GM21717 (cell line): ENCODE data around the gene MESD.
"Not testable (repeated sequence)": the region's sequence is repeated elsewhere in the genome, so short reads cannot be mapped to it uniquely, and the experiment has no call there.

Source experiments
- ATAC-seq: cut with Tn5 transposase; IDR thresholded peaks from one replicate; pipeline ENCODE4 v1.9.1; 2021; ENCODE audit warnings: mild to moderate bottlenecking, moderate library complexity; ENCODE audit not compliant: unreplicated experiment

The MESD gene

DNA sequence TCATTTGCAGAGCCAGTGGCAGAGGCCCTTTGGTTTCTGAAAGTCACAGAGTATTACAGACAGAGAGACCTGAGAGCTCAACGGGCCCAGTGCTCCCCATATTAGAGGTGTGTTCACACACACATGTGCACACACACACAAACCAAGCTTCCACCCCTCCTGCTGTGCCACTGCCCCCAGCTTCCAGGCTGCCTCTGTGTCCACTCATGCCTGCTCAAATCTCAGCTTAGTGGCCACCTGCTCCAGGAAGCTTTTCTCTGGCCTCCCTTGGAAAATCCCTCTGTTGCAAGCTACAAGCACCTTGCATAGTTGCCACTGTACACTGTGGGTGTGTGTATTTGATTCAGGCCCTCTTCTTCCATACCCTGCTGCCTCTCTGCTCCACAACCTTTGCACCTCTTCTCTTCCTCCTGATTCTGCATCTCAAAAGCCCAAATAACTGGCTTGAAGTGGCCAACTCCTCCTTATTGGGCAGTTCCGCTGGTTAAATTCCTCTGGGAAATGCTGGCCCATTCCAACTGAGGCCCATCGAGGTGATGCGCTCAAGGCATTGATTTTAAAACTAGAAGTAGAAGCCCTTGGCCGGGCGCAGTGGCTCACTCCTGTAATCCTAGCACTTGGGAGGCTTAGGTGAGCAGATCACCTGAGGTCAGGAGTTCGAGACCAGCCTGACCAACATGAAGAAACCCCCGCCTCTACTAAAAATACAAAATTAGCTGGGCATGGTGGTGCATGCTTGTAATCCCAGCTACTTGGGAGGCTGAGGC is 23.0 kb downstream of the MESD start:
- no peak for ATAC-seq

DNA sequence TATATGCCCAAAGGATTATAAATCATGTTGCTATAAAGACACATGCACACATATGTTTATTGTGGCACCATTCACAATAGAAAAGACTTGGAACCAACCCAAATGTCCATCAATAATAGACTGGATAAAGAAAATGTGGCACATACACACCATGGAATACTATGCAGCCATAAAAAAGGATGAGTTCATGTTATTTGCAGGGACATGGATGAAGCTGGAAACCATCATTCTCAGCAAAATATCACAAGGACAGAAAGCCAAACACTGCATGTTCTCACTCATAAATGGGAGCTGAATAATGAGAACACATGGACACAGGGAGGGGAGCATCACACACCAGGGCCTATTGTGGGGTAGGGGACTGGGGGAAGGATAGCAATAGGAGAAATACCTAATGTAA is 24.2 kb downstream of the MESD start:
- ATAC-seq: not testable (repeated sequence)

DNA sequence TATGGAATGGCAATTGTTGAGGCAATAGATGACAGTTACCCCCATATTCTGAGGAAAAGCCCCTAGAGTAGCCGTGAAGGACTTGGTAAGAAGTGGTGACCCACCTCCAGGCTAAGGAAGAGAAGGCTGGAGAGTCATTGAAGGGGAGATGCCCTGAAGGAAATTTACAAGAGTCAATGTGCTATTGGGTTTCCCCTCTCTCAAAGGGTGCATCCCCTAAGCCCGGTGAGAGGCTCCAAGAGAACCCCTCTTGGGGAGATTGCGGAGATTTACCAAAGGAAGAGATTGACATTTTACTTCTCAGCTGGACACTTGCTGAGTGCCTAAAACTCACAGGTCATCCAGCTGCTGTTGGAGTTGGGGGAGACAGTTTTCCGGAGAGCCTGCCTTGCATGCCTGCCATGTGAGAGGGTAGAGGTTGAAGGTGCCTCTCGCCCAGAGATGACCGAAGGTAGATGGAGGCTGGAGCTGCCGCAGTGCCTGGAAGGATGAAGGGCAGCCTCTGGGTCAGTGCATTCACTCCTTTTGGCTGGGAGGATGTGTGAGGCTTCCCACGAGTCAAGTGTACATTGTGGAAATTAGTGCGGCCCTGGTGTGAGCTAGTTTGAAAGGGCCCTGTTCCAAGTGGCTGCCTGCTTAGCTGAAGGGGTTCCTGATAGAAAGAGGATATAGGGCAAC is 30.7 kb downstream of the MESD start:
- no peak for ATAC-seq

DNA sequence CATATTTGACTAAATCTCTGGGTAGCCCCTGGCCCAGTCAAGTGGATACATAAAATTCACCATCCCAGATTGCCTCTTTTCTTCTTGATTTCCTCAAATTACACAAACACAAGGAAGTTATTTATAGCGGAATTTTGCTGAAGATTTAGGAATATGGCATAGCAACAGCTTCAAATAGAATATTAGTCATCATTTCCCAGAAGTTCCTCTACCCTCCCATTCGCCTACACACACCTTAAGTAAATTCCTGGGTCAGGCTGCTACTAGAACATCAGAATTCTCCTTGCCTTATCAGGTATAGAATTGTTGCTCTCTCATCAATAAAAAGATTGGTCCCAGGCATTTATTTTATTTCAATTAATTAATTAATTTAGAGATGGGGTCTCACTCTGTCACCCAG is 31.6 kb downstream of the MESD start:
- ATAC-seq: no peak

DNA sequence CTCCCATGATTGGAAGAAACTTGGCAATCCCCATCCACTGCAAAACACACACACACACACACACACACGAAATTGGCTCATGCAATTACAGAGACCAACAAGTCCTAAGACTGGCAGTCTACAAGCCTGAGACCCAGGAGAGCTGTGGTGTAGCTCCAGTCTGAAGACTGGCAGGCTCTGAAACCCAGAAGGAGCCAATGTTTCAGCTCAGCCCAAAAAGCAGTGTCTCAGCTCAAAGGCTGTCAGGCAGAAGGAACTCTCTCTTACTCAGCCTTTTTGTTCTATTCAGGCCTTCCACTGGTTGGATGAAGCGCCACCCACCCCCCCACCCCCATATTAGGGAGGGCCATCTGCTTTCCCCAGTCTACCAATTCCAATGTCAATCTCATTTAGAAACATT is 32.1 kb downstream of the MESD start:
- ATAC-seq: no peak

DNA sequence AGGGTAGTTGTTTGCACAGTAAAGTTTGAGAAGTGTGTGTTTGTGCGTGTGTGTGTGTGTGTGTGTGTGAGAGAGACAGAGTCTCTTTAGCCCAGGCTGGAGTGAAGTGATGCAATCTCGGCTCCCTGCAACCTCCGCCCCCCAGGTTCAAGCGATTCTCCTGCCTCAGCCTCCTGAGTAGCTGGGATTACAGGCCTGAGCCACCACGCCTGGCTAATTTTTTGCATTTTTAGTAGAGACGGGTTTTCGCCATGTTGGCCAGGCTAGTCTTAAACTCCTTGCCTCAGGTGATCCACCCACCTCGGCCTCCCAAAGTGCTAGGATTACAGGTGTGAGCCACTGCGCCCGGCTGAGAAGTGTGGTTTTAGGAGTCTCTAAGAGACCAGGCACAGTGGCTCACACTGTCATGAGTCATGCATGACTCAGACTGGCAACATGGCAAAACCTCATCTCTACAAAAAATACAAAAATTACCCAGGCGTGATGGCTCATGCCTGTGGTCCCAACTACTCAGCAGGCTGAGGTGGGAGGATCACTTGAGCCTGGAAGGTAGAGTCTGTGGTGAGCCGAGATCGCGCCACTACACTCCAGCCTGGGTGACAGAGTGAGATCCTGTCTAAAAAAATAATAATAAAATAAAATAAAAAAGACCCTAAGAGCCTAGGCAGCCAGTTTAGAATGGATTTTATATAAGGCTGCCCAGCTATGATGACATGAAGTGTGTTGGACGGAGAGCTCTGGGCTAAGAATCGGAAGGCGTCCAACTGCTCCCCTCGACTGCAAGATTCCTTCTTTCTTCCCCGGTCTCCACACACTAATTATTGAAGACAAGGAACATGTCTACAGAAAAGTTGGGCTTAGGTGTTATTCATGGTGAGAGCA is 33.8 kb downstream of the MESD start:
- not testable (repeated sequence) for ATAC-seq

DNA sequence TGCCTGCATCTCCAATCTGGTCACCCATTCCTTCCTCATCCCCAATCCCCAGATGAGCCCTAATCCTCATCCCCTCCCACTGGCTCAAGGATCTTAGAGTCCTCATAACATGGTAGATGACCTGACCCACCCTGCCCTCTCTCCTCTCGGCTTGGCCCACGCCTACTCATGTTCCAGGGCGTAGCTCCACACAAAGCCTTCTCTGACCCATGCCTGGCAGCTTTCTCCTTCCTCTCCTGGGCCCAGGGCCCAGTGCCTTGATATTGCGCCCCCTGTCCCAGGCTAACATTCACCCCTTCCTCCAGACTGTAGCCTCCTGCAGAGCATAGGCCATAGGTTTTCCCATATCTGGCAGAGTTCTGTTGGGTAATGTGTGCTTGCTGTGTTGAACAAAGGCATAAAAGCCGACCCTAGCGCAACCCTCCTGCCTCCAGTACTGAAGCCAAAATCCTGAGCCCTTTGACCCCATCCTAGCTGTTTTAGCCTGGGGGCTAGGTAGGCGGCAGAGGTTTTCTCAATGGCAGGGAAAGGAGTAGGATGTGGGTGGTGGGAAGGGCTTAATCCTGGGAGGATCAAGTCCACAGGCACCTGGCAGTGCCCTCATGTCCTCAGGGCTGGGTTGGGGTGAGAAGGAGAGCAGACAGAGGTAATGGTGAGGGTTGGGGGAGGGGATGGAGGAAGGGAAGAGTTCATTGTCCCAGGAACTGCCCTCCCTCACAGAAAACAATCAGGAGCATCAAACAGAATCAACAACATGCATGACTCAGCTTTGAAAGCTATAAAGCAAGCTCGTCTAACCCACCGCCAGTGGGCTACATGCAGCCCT is 35.5 kb downstream of the MESD start:
- no peak for ATAC-seq

DNA sequence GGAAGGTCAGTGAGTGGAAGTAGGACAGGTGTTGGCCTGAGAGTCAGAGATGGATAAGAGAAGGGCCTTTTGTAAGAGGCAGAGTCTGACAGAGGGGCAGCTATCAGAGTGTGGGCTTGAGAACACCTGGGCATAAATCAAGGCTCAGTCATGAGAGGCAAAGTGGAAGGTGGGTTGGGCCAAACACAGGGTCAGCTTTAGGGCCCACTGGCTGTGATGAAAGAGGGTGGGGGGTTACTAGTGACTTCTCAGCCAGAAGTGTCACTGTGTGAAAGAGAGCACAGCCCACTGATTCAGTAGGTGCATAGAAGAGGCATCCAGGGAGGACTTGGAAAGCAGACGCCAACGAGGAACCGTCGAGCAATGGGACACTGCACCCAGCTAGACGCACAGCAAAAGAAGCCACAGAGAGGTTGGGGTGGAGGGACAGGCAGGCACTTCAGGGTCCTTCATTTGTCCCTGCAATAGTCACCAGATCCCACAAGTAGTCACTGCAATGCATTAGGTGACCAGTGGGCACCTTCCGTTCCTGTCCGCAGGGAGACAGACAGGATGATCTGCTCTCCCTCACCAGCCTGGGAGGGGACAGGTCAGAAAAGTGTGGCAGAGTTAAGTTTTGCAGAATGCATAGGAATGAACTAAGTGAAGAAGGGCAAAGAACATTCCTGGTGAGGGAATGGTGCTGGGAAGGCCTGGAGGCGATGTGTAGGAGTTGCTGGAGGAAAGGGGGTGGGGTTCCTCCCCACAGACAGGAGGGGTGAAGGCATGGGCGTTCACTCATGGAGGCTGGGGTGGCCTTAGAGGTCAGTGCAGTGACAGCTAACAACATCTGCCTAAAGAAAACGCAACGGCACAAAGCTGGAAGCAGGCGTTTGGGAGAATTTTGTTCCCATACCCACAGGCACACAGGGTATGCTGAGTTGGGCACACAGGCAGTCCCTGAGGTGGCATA is 36.3 kb downstream of the MESD start:
- ATAC-seq: no peak

DNA sequence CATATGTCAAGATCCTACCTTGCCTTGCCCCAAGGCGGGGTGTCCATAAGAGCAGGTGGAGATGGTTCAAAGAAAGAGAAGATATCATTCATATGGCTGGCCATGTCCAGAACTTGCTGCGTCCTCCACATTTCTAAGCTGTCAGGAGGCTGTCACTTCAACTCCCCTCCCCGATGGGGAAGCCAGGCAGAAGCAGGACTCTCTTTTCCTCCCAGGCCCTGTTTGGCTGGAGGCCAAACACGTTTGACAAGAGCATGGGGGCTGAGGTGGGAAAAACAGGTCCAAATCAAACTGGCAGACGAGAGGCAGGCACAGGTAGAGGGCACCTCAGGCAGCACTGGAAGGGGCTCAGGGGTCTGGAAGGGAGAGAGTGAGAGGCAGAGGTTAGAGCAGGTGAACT is 37.7 kb downstream of the MESD start:
- no peak for ATAC-seq

DNA sequence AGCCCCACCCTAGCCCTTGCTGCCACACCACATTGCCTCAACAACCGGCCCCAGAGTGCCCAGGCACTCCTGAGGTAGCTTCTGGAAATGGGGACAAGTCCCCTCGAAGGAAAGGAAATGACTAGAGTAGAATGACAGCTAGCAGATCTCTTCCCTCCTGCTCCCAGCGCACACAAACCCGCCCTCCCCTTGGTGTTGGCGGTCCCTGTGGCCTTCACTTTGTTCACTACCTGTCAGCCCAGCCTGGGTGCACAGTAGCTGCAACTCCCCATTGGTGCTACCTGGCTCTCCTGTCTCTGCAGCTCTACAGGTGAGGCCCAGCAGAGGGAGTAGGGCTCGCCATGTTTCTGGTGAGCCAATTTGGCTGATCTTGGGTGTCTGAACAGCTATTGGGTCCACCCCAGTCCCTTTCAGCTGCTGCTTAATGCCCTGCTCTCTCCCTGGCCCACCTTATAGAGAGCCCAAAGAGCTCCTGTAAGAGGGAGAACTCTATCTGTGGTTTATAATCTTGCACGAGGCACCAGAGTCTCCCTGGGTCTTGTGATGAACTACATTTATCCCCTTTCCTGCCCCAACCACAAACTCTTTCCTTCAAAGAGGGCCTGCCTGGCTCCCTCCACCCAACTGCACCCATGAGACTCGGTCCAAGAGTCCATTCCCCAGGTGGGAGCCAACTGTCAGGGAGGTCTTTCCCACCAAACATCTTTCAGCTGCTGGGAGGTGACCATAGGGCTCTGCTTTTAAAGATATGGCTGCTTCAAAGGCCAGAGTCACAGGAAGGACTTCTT is 39.1 kb downstream of the MESD start:
- ATAC-seq: no peak

DNA sequence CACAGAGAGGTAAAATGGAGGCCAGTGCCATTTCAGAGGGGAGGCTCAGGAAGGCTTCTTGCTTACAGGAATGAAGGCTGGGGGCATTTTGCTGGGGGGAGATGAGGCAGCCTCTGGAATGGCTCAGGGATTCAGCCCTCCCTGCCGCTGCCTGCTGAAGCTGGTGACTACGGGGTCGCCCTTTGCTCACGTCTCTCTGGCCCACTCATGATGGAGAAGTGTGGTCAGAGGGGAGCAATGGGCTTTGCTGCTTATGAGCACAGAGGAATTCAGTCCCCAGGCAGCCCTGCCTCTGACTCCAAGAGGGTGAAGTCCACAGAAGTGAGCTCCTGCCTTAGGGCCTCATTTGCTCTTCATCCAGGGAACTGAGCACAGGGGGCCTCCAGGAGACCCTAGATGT is 39.9 kb downstream of the MESD start:
- ATAC-seq: no peak

DNA sequence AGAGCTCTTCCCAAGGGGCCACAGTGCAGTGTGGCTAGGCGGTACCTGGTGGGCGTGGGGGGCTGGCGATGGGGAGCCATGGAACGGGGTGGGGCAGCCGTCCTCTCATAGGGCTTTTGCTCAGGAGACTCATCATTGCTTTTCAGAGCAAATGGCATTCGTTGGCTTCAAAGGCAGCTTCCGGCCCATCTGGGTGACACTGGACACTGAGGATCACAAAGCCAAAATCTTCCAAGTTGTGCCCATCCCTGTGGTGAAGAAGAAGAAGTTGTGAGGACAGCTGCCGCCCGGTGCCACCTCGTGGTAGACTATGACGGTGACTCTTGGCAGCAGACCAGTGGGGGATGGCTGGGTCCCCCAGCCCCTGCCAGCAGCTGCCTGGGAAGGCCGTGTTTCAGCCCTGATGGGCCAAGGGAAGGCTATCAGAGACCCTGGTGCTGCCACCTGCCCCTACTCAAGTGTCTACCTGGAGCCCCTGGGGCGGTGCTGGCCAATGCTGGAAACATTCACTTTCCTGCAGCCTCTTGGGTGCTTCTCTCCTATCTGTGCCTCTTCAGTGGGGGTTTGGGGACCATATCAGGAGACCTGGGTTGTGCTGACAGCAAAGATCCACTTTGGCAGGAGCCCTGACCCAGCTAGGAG is 40.8 kb downstream of the MESD start:
- ATAC-seq: no peak

DNA sequence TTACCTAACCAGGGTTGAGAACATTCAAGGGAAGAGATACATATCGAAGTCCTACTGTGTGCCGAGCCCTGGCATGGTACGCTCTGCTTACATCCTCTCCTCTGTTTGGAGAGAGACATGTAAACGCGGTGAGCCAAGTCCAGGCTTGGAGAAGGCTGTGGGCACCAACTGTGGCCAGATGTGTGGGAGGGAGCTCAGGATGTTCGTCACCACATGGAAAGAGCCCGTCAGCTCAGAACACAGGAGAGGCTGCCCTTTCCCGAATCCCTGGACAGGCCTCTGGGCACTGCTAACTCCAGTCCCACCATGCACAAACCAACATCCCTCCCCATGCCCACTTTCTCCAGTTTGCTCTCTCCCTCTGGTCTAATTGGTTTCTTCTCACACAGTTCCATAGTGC is 43.0 kb downstream of the MESD start:
- ATAC-seq: no peak

DNA sequence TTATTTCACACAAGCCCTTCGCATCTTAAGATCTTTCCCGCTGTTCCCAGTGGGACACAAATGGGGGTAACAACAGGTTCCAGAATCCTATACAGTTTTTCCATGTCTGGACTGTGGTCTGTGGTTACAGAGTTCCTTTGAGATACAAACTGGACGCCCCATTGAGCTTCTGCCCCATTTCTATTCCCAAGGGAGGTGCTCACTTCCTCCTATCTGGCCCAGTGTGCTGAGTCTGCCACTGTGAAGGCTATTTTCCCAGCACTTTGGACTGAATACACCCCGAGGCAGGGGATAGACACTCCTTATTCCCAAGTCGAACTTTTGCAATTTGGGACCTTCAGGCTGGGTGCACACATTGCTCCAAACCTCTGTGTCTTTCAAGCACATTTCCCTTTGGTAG is 44.0 kb downstream of the MESD start:
- ATAC-seq: no peak

DNA sequence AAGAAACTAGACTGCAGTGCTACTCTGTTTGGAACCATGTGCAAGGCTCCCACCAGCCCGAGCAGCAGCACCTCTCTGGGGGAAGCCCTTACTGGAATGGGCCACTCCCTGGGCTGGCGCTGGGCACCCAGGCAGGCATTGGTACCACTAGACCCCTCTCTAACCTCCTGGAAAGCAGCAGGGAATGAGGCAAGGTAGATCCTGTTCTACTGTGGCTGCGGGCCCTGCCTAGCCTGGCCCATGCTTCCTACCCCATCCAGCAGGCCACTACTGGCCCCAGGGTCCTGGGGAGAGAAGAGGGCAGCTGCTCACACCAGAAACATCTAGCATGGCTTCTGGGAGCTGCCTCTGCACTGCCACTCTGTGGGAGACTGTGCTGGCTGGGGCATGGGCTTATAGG is 44.8 kb downstream of the MESD start:
- no peak for ATAC-seq

DNA sequence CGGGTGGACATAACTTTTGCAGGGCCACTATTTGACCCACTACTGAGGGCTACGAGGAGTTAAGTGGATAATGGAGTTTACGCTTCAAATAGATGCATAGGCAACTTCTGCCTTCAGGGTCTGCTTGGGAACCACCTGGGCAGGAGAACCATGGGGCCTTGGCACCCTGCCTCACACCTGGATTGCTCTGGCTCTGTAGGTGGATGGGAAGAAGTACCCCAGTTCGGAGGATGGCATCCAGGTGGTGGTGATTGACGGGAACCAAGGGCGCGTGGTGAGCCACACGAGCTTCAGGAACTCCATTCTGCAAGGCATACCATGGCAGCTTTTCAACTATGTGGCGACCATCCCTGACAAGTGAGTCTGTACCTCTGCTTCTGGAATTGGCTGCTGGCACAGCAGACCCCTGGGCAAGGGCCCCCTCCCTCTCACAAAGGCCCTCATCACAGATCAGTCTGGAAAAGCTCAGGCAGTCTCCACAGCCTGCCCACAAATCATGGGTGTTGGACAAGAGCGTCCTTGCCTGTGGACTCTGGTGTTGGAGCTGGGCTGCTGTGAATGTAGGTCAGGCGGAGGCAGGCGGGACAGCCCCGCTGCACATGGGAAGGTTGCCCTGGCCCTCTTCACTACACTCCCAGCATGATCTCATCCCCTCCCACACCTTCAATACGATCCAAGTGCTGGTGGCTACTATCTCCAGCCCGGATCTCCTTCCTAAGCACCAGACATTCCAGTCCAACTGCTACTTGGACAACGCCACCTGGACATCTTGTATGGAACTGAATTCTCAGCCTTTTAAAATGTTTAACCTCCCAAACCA is 46.7 kb downstream of the MESD start:
- no peak for ATAC-seq

DNA sequence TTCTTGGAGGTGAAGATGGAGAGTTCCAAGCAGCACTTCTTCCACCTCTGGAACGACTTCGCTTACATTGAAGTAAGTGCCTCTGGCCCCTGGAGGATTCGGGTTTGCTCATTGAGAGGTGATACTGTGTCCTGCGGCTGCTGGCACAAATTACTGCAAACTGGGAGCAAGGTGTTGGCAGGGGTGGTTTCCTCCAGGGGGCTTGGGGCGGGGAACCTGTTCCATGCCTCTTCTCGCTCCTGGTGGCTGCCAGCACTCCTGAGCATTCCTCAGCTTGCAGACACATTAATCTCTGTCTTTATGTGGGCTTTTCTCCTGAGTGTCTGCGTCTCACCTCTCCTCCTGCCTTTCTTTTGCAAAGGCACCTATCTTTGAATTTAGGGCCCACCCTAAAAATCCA is 47.4 kb downstream of the MESD start:
- ATAC-seq: no peak

DNA sequence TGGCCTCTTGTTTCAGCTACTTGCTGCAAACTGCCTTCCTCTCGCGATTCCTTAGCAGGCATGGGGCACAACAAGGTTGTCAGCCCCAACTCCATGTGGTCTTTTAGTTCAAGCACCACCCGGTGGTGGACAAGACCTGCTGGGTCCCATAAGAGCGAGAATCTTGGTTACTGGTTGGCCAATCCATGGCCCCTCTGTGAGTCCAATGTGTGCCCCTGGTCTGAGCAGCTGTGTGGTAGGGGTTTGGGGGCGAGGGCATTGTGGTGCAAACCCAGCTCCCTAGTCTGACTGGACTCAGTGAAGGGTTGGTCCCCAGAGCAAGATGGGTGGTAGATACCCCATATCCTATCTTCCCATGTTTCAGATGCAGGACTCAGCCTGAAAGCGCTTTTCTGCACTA is 48.8 kb downstream of the MESD start:
- ATAC-seq: no peak
